CD4-positive, alpha-beta memory T cell (primary cell): Measurements from ENCODE around the gene TTC9C. TPM values are rescaled to one million over a fixed set of nuclear protein-coding genes. Genes with fewer than 3 reads are reported as not detected.
A peak's percentile ranks its signal among the peaks of the same experiment; 100 is the strongest.

ENCODE experiments used
- CTCF ChIA-PET: fragments of 350-600 bp; sonication (Branson Sonifier 250); formaldehyde crosslinking; loops from one replicate; lab custom pipeline; 2021; ENCODE audit warnings: inconsistent platforms; ENCODE audit not compliant: partially characterized antibody; lab: Charles Lee
- POLR2A ChIA-PET: fragments of 350-600 bp; sonication (Branson Sonifier 250); formaldehyde crosslinking; loops from one replicate; lab custom pipeline; 2021; ENCODE audit not compliant: partially characterized antibody; lab: Charles Lee
- DNase-seq, 5 donors: peaks; one replicate each; pipeline versions ENCODE4 v3.0.0 to v3.0.0-alpha.2; 2020 to 2022; ENCODE audit warnings: mixed read lengths in 1 of 5
- H3K27ac ChIP-seq: one replicate; pipeline ENCODE4 v1.7.0; 2013; ENCODE audit warnings: low read depth, low read length
- H3K27me3 ChIP-seq: 2 replicates; pipeline ENCODE4 v1.7.0; 2013; ENCODE audit warnings: mild to moderate bottlenecking, low read length, moderate library complexity; ENCODE audit not compliant: insufficient read depth
- H3K36me3 ChIP-seq: 2 replicates; pipeline ENCODE4 v1.7.0; 2013; ENCODE audit warnings: mild to moderate bottlenecking, low read length, moderate library complexity; ENCODE audit not compliant: insufficient read depth
- H3K4me1 ChIP-seq: 2 replicates; pipeline ENCODE4 v1.7.0; 2013; ENCODE audit warnings: mild to moderate bottlenecking, low read length, moderate library complexity; ENCODE audit not compliant: insufficient read depth
- H3K4me3 ChIP-seq, 2 donors: one replicate each; pipeline ENCODE4 v1.7.0; 2013; ENCODE audit warnings: low read length in 2 of 2, mild to moderate bottlenecking in 1 of 2
- H3K9me3 ChIP-seq, 2 donors: one replicate each; pipeline ENCODE4 v1.7.0; 2013; ENCODE audit warnings: low read length in 2 of 2, control low read depth in 1 of 2; ENCODE audit not compliant: control insufficient read depth in 1 of 2
- H3K27ac Mint-ChIP-seq, 7 donors: one replicate each; pipeline ENCODE4 v1.8.0; 2020 to 2021; ENCODE audit warnings: mixed read lengths in 7 of 7, mild to moderate bottlenecking in 6 of 7, inconsistent platforms in 3 of 7, moderate library complexity in 3 of 7
- H3K27me3 Mint-ChIP-seq, 2 donors: one replicate each; pipeline ENCODE4 v1.8.0; 2020 to 2021; ENCODE audit warnings: mixed read lengths in 2 of 2
- H3K36me3 Mint-ChIP-seq, 2 donors: one replicate each; pipeline ENCODE4 v1.8.0; 2020 to 2021; ENCODE audit warnings: mixed read lengths in 2 of 2, inconsistent platforms in 1 of 2, mild to moderate bottlenecking in 1 of 2
- H3K4me1 Mint-ChIP-seq, 4 donors: one replicate each; pipeline ENCODE4 v1.8.0; 2020 to 2021; ENCODE audit warnings: mixed read lengths in 4 of 4, mild to moderate bottlenecking in 1 of 4
- H3K4me3 Mint-ChIP-seq, 8 donors: one replicate each; pipeline ENCODE4 v1.8.0; 2020 to 2021; ENCODE audit warnings: mixed read lengths in 8 of 8, mild to moderate bottlenecking in 7 of 8, moderate library complexity in 6 of 8, inconsistent platforms in 3 of 8
- H3K9me3 Mint-ChIP-seq, 8 donors: one replicate each; pipeline ENCODE4 v1.8.0; 2020 to 2021; ENCODE audit warnings: mixed read lengths in 8 of 8, mild to moderate bottlenecking in 5 of 8, inconsistent platforms in 3 of 8, moderate library complexity in 1 of 8
- intact Hi-C: fragments of 100-400 bp; cut with micrococcal nuclease; formaldehyde crosslinking; loops from one replicate; pipeline ENCODE4 v1.15.1; 2023
- polyA plus RNA-seq, 2 donors: library from polyadenylated mRNA; unstranded; fragments of 300-500 nt; fragmentation: Illumina TruSeq; gene quantifications; one replicate each; pipeline ENCODE4 v1.2.3, GENCODE V29; 2021
- total RNA-seq, 2 experiments: library from RNA; stranded (reverse); gene quantifications; one replicate each; pipeline ENCODE4 v1.2.3, GENCODE V29; 2021

Gene TTC9C
- total and polyA plus RNA-seq, 4 experiments from 2014 or later = 10.2 to 53.5 (median 38.4) TPM

DNA sequence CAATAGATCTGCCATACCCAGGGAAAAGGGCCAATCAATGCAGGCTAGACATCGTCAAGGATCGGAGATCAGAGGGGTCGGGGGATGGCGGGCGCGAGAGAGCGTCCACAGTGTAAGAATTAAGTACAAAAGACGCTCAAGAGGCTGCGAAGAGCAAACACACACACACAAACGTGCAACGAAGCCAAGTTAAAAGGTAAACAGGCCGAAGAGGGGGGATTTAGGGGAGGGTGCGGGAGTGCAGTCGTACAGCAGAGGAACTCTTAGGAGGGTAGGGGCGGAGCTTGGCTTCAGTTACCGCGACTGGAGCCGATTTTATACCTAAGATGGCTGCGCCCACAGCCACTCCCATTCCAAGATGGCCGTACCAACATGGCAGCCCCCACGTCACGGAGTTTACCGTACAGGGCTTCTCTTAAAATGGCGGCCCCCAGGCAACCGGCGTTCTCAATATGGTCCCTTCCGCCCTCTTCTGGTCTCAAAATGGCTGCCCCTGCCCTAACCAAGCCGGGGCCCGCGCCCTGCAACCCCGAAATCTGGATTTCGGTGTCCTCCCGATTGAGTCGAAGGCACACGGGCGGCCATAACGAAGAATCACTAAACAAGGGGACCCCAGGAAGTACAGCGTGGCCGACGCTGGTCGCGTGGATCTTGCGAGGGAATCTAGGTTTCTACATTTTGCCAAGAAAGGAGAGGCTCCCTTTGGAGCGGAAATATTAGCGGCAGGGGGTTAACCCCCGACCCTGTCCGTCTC lies 18.9 kb upstream of the TTC9C start:
- Histone ChIP-seq H3K4me3 (peak overlapping the region; percentile 77 to 80), H3K4me1 (peaks cover 72% of the 10 kb centered on the region), H3K9me3 (no peaks in the 10 kb centered on the region), H3K27ac (peak overlapping the region; percentile 97), H3K36me3 (peaks cover 19% of the 10 kb centered on the region), H3K27me3 (no peaks in the 10 kb centered on the region)
- H3K4me1 Mint-ChIP-seq = peaks cover 35 to 73% (median 54%) of the 10 kb centered on the region in 4 donors
- ChIA-PET CTCF (interaction anchor here (0.6 to 3.0 kb wide), 11 partner anchors 11 to 285 kb away, joined by 3 to 11 read pairs (median 3); partner anchors contain the start of genes C11orf98, CSKMT, HNRNPUL2 and SLC3A2), POLR2A (interaction anchor here (0.6 to 14.3 kb wide), 40 partner anchors 8 to 307 kb away, joined by 3 to 283 read pairs (median 6); partner anchors contain the start of genes B3GAT3, C11orf98, CSKMT and EEF1G)
- no peaks in the 10 kb centered on the region for H3K27me3 Mint-ChIP-seq
- peak overlapping the region; percentile 93 to 99 (median 99) for H3K27ac Mint-ChIP-seq
- intact Hi-C loops = loop anchor here (1.0 to 2.0 kb wide), 11 partner anchors 18 to 147 kb away; partner anchors contain the start of genes C11orf98, CSKMT, GANAB and HNRNPUL2
- peaks cover 13 to 47% of the 10 kb centered on the region in 2 donors for H3K36me3 Mint-ChIP-seq
- no peaks in the 10 kb centered on the region for H3K9me3 Mint-ChIP-seq
- H3K4me3 Mint-ChIP-seq = peak overlapping the region; percentile 90 to 98 (median 94)
- peak; percentile 97 to 99 (median 97) for DNase-seq

DNA sequence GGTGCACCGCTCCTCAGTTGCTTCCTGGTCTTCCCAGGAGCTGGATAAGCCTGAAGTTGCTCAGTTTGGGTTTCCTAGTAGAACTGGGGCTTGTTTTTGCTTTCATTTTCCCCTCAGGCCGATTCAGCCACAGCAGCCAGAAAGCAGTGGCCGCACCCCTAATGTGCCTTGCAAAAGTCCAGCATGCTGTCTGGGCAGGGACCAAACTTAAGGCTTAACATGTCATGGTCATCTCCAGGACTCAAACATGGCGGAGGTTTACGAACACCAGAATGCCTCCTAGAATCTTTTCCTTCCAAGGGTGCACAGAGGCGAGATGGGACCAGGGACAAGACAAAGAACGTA lies 18.3 kb upstream of the TTC9C start:
- no peaks in the 10 kb centered on the region for H3K27me3 Mint-ChIP-seq

DNA sequence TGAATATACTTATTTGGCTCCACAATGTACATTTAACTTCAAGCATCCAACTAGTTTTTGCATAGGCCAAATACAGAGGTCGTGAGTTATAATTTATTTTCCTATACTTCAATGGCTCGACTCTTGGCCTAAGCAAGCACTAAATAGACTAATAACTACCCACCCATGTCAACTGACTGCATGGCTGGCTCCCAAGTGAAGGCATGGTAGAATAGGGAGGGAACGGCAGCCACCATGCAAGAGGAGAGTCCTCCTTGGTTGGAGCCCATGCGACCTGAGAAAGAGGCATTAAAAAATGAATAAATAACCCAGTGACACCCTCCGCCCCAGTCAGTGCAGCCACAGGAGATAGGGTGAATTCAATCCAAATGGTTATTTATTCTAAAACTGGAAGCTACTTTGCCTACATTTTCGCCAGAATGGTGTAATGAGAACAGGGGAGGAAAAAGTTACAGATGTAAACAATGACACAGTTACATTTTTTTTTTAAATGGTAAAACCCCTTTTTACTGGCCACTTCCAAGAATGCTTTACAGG lies 15.9 kb upstream of the TTC9C start:
- Mint-ChIP-seq H3K4me1 (peaks cover 28 to 67% (median 50%) of the 10 kb centered on the region in 4 donors), H3K27ac (peak overlapping the region; percentile 60 to 89 (median 78)), H3K27me3 (no peaks in the 10 kb centered on the region), H3K36me3 (peaks cover 36 to 72% of the 10 kb centered on the region in 2 donors), H3K4me3 (peak overlapping the region in 4 of 8 donors; percentile 13 to 71 (median 16)), H3K9me3 (no peaks in the 10 kb centered on the region)
- DNase-seq = no peak
- peak overlapping the region; percentile 23 for H3K27ac ChIP-seq
- no peak overlapping the region for H3K4me3 ChIP-seq
- ChIA-PET POLR2A (interaction anchor here (0.6 to 14.3 kb wide), 6 partner anchors 11 to 143 kb away, joined by 3 to 283 read pairs (median 4); partner anchors contain the start of genes HNRNPUL2, LBHD1, TAF6L and TTC9C), CTCF (interaction anchor here (1.0 to 1.5 kb wide), 2 partner anchors 15 to 48 kb away, joined by 3 read pairs; partner anchors contain the start of genes C11orf98 and HNRNPUL2)
- peaks cover 46% of the 10 kb centered on the region for H3K36me3 ChIP-seq
- intact Hi-C loops = no loop called here
- no peaks in the 10 kb centered on the region for H3K9me3 ChIP-seq
- peaks cover 55% of the 10 kb centered on the region for H3K4me1 ChIP-seq
- no peaks in the 10 kb centered on the region for H3K27me3 ChIP-seq

More for the DNA sequence above, 18.3 kb upstream of the TTC9C start:
- CTCF ChIA-PET = interaction anchor here (0.6 to 3.0 kb wide), 8 partner anchors 12 to 285 kb away, joined by 3 to 11 read pairs (median 3); partner anchors contain the start of genes SLC3A2, TAF6L, TMEM179B and TTC9C
- no peak for DNase-seq
- Histone ChIP-seq H3K36me3 (peaks cover 23% of the 10 kb centered on the region), H3K27me3 (no peaks in the 10 kb centered on the region), H3K9me3 (no peaks in the 10 kb centered on the region), H3K27ac (peak overlapping the region; percentile 97), H3K4me3 (peak overlapping the region; percentile 77 to 80), H3K4me1 (peaks cover 75% of the 10 kb centered on the region)
- intact Hi-C loops = no loop called here
- POLR2A ChIA-PET = interaction anchor here (0.6 to 14.3 kb wide), 31 partner anchors 12 to 307 kb away, joined by 3 to 283 read pairs (median 11); partner anchors contain the start of genes B3GAT3, C11orf98, CSKMT and EEF1G
- Mint-ChIP-seq H3K4me1 (peaks cover 35 to 78% (median 54%) of the 10 kb centered on the region in 4 donors), H3K9me3 (no peaks in the 10 kb centered on the region), H3K36me3 (peaks cover 16 to 51% of the 10 kb centered on the region in 2 donors), H3K4me3 (peak overlapping the region; percentile 90 to 98 (median 94)), H3K27ac (peak overlapping the region; percentile 93 to 99 (median 99))

DNA sequence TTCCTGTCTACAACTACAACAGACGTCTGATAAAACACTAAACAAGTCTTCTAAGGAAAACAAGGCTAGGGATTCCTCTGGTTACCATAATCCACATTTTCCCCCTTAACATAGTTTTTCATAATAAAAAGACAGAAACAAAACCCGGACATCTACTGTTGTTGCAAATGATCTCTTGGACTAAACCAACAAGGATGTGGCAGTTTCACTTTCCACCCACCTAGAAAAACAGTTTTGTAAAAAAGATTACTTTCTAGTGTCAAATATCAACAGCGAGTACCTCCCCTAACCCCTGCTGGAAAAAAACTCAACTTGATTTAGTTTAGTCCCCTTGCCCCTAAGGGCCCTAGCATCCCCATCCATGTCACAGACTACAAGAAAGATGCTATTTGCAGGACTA lies 15.4 kb upstream of the TTC9C start:
- no peak for DNase-seq
- Mint-ChIP-seq H3K27me3 (no peaks in the 10 kb centered on the region), H3K4me3 (peak overlapping the region in 2 of 8 donors; percentile 13 to 71), H3K4me1 (peaks cover 28 to 66% (median 49%) of the 10 kb centered on the region in 4 donors), H3K27ac (peak overlapping the region; percentile 60 to 84 (median 73)), H3K9me3 (no peaks in the 10 kb centered on the region), H3K36me3 (peaks cover 38 to 77% of the 10 kb centered on the region in 2 donors)
- Histone ChIP-seq H3K36me3 (peaks cover 51% of the 10 kb centered on the region), H3K4me3 (no peak overlapping the region), H3K27ac (peak overlapping the region; percentile 23), H3K4me1 (peaks cover 50% of the 10 kb centered on the region), H3K9me3 (no peaks in the 10 kb centered on the region), H3K27me3 (no peaks in the 10 kb centered on the region)
- POLR2A ChIA-PET = interaction anchor here (1.0 to 14.3 kb wide), 2 partner anchors 11 to 55 kb away, joined by 3 to 283 read pairs; partner anchors contain the start of genes HNRNPUL2 and TTC9C
- intact Hi-C loops = no loop called here
- CTCF ChIA-PET = interaction anchor here (1.0 kb wide), 1 partner anchor 48 kb away, joined by 3 read pairs; the partner anchor contains the start of gene C11orf98

DNA sequence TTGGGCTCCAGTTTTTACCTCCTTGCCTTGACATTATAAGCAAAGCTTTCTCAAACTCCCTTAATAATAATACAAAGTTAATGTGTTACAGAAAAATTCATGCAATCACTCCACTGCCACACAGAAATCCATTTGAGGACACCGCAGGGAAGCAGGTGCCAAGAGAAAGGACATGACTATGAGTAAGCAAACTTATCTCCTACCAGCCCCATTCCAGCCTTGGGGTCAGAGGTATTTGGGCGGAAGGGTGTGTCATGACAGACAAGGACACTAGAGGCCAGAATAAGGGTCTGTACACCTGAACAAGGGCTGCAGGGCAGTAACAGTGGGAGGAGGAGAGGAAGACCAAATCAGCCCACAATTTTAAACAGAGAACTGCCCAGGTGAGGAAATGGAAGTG lies 14.9 kb upstream of the TTC9C start:
- no peaks in the 10 kb centered on the region for H3K27me3 Mint-ChIP-seq
- H3K4me3 Mint-ChIP-seq = peak overlapping the region in 2 of 8 donors; percentile 22 to 35
- H3K27ac Mint-ChIP-seq = peak overlapping the region; percentile 57 to 85 (median 69)
- Histone ChIP-seq H3K4me1 (peaks cover 45% of the 10 kb centered on the region), H3K4me3 (no peak overlapping the region), H3K9me3 (no peaks in the 10 kb centered on the region), H3K27me3 (no peaks in the 10 kb centered on the region), H3K36me3 (peaks cover 56% of the 10 kb centered on the region), H3K27ac (peak overlapping the region; percentile 23)
- H3K9me3 Mint-ChIP-seq = no peaks in the 10 kb centered on the region
- CTCF ChIA-PET = interaction anchor here (1.0 kb wide), 1 partner anchor 49 kb away, joined by 3 read pairs; the partner anchor contains the start of gene C11orf98
- POLR2A ChIA-PET = interaction anchor here (1.0 to 14.3 kb wide), 3 partner anchors 10 to 128 kb away, joined by 3 to 283 read pairs (median 4); partner anchors contain the start of genes HNRNPUL2 and TTC9C
- H3K4me1 Mint-ChIP-seq = peaks cover 32 to 66% (median 50%) of the 10 kb centered on the region in 4 donors
- H3K36me3 Mint-ChIP-seq = peaks cover 43 to 82% of the 10 kb centered on the region in 2 donors
- intact Hi-C loops = no loop called here
- no peak for DNase-seq

DNA sequence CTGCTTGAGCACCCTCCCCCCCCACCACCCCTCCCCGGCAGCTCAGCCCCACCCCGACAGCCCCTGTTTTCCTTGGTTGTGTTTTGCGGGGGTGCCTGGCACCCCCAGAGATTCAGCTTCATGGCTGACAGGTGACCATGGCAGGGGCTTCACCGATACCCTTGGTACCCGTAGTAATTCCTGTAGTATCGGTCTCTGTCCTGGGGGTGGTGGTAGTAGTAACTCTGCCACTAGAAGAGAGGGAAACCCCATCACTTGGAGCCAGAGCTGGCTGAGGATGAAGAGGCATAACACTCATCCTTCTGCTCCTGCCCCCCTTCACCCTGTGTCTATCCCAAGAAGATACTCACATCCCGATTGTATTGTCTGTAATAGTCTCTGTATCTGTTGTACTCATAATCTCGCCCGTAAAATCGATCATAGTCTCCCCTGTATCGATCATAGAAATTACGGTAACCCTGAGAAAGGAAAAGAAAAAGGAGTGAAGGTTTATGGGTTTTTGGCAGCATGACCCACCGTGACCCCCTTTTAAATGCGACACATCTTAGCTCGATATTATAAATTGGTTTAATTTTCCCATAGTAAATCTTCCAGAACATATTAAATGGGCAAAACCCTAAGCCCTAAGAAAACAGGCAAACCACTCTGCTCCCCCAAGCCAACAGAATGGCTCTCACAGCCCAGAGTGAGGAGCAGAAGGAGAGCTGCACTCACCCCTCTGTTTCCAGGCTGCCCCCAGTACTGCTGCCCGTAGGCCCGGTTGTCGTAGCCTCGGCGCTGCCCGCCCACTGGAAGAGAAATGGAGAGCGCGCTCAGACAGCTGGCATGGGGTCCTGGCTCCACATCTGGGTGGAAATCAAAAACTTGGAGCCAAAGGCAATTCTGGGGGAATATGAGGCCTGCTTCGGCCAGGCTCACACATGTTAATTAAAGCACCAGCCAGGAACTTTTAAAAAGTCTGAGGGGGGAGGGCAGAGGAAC lies 12.8 kb upstream of the TTC9C start:
- H3K36me3 Mint-ChIP-seq = peaks cover 54 to 77% of the 10 kb centered on the region in 2 donors
- H3K4me1 Mint-ChIP-seq = peaks cover 28 to 56% (median 45%) of the 10 kb centered on the region in 4 donors
- no peaks in the 10 kb centered on the region for H3K9me3 Mint-ChIP-seq
- no peaks in the 10 kb centered on the region for H3K27me3 Mint-ChIP-seq
- Histone ChIP-seq H3K36me3 (peaks cover 76% of the 10 kb centered on the region), H3K27ac (no peak overlapping the region), H3K4me1 (peaks cover 29% of the 10 kb centered on the region), H3K27me3 (no peaks in the 10 kb centered on the region), H3K9me3 (no peaks in the 10 kb centered on the region), H3K4me3 (no peak overlapping the region)
- no peak for DNase-seq
- intact Hi-C loops = no loop called here
- POLR2A ChIA-PET = interaction anchor here (0.7 to 15.3 kb wide), 9 partner anchors 4 to 140 kb away, joined by 3 to 283 read pairs (median 4); partner anchors contain the start of genes BSCL2, C11orf98, CSKMT and GNG3
- CTCF ChIA-PET = interaction anchor here (0.6 to 1.0 kb wide), 2 partner anchors 71 to 146 kb away, joined by 4 read pairs; no protein-coding TSS in a partner anchor
- peak overlapping the region in 6 of 7 donors; percentile 19 to 70 (median 58) for H3K27ac Mint-ChIP-seq
- H3K4me3 Mint-ChIP-seq = peak overlapping the region in 1 of 8 donors; percentile 45
